ENCODE results near the gene SLC35F2.

DNA sequence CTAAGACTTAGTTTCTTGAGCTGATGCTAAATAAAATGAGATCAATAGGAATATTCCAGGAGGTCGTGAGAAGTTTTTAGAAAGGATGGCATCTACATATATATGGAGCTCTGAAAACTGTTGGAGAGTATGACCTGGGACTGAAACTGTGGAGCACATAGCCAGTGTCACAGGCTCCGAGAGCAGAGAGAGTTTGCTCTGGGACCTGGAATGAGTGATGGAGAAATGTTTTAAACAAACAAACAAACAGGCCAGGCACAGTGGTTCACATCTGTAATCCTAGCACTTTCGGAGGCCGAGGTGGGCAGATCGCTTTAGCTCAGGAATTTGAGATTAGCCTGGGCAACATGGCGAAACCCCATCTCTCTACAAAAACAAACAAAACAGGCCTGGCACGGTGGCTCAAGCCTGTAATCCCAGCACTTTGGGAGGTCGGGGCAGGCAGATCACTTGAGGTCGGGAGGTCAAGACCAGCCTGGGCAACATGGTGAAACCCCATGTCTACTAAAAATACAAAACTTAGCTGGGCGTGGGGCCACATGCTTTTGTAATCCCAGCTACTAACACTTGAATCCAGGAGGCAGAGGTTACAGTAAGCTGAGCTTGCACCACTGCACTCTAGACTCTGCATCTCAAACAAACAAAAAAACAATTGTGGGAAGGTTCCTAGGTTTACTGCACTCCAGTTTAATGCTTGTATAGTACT, 67.1 kb downstream of the SLC35F2 start:
- no peak for TF ChIP-seq RCOR1 (IDR thresholded peaks at IDR 0.05; ENCODE audit: insufficient replicate concordance, low read length)
- no peak for TF ChIP-seq POLR2A (IDR thresholded peaks at IDR 0.05; ENCODE audit: low read depth, low read length)
- TF ChIP-seq, protein P1, sequence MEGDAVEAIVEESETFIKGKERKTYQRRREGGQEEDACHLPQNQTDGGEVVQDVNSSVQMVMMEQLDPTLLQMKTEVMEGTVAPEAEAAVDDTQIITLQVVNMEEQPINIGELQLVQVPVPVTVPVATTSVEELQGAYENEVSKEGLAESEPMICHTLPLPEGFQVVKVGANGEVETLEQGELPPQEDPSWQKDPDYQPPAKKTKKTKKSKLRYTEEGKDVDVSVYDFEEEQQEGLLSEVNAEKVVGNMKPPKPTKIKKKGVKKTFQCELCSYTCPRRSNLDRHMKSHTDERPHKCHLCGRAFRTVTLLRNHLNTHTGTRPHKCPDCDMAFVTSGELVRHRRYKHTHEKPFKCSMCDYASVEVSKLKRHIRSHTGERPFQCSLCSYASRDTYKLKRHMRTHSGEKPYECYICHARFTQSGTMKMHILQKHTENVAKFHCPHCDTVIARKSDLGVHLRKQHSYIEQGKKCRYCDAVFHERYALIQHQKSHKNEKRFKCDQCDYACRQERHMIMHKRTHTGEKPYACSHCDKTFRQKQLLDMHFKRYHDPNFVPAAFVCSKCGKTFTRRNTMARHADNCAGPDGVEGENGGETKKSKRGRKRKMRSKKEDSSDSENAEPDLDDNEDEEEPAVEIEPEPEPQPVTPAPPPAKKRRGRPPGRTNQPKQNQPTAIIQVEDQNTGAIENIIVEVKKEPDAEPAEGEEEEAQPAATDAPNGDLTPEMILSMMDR (conservative IDR thresholded peaks at IDR 0.05; ENCODE audit: low read depth, low read length), result no peak
- TF ChIP-seq MAZ (IDR thresholded peaks at IDR 0.05; ENCODE audit: borderline replicate concordance, low read depth, low read length), result no peak
- no peak for TF ChIP-seq MXI1 (IDR thresholded peaks at IDR 0.05; ENCODE audit: borderline replicate concordance, low read depth, low read length)
- no peak for TF ChIP-seq RFX5 (IDR thresholded peaks at IDR 0.05; ENCODE audit: low read depth, low read length)
- no peak for TF ChIP-seq SMC3 (IDR thresholded peaks at IDR 0.05; ENCODE audit: low read depth, low read length)
- TF ChIP-seq CEBPB (IDR thresholded peaks at IDR 0.05; ENCODE audit: low read depth, low read length), result no peak
- TF ChIP-seq BHLHE40 (IDR thresholded peaks at IDR 0.05; ENCODE audit: low read depth, low read length), result no peak

Measured in IMR-90 (cell line).